ENCODE data around the gene PSMG3.

Gene PSMG3

GRCh38 chr7:1561036-1561940 is 8.5 kb downstream of the PSMG3 start:
- DNase-seq (ENCODE audit: low spot score), result no peak

GRCh38 chr7:1560620-1561031 is 9.2 kb downstream of the PSMG3 start:
- no peak for TF ChIP-seq CTCF (IDR thresholded peaks at IDR 0.05; ENCODE audit: extremely low read depth, missing control alignments)
- no peak for DNase-seq (ENCODE audit: low spot score)

More at GRCh38 chr7:1561036-1561940, 8.5 kb downstream of the PSMG3 start:
- no peak for TF ChIP-seq CTCF (IDR thresholded peaks at IDR 0.05; ENCODE audit: extremely low read depth, missing control alignments)

- TF ChIP-seq CTCF (IDR thresholded peaks at IDR 0.05; ENCODE audit: extremely low read depth, missing control alignments), result no peak
- DNase-seq (ENCODE audit: low spot score), result no peak
Observed at GRCh38 chr7:1559626-1560590, 9.9 kb downstream of the PSMG3 start.

- DNase-seq (ENCODE audit: low spot score), result no peak
- no peak for TF ChIP-seq CTCF (IDR thresholded peaks at IDR 0.05; ENCODE audit: extremely low read depth, missing control alignments)
Observed at GRCh38 chr7:1558841-1559625, 10.8 kb downstream of the PSMG3 start.

- no peak for DNase-seq (ENCODE audit: low spot score)
- no peak for TF ChIP-seq CTCF (IDR thresholded peaks at IDR 0.05; ENCODE audit: extremely low read depth, missing control alignments)
Observed at GRCh38 chr7:1558181-1558811, 11.5 kb downstream of the PSMG3 start.

GRCh38 chr7:1557771-1558170 is 12.1 kb downstream of the PSMG3 start:
- TF ChIP-seq CTCF (IDR thresholded peaks at IDR 0.05; ENCODE audit: extremely low read depth, missing control alignments), result no peak
- no peak for DNase-seq (ENCODE audit: low spot score)

Data from GM20000 (cell line).